ENCODE data around the gene MORC2.
A peak's percentile ranks its signal among the peaks of the same experiment; 100 is the strongest.

MORC2 gene

DNA sequence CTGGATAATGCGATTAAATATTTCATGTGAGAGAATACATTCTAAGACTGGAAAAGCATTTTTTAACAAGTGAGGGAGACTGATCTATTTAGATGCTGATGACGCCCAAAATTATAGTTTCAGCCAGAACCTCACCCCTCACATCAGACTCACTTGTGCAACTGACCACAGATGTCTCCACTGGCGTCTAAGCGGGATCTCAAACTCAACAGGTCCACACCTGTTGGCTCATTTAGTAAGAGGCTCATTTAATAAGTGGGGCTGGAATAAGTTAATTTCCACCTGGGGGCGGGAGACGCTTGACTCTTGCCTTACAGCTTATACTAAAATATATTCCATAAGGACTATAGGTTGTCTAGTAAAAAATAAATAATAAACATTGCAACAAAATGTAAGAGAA, 47.5 kb downstream of the MORC2 start:
- no peak for DNase-seq (ENCODE audit: low spot score)

DNA sequence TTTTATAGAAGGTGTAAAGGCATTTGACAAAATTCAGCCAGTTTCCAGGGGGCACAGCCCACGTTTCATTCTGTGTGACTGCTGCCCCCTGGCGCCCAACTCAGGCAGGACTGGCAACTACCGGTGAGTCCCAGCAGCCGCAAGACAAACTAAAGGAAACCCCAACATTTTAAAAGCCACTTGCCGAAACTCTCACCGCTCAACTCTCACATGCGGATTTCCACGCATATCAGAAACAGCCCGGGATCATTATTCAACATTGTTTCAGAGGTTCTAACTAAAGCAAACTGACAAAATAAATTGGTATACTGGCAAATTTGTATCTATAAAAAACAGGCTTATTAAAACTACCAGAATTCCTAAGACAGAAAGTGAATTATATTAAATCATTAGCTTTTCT, 48.2 kb downstream of the MORC2 start:
- DNase-seq (ENCODE audit: low spot score): peak; percentile 77

DNA sequence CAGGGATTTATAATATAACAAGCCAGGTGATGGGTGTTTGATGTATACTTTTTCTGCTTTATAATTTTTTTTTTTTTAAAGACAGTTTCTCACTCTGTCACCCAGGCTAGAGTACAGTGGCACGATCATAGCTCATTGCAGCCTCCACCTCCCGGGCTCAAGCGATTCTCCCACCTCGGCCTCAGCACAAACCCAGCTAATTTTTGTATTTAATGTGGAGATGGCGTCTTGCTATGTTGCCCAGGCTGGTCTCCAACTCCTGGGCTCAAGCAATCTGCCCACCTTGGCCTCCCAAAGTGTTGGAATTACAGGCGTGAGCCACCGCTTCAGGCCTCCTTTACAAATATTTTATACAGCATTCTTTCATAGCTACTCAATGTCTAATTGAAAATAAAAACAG, 48.6 kb downstream of the MORC2 start:
- no peak for DNase-seq (ENCODE audit: low spot score)

DNA sequence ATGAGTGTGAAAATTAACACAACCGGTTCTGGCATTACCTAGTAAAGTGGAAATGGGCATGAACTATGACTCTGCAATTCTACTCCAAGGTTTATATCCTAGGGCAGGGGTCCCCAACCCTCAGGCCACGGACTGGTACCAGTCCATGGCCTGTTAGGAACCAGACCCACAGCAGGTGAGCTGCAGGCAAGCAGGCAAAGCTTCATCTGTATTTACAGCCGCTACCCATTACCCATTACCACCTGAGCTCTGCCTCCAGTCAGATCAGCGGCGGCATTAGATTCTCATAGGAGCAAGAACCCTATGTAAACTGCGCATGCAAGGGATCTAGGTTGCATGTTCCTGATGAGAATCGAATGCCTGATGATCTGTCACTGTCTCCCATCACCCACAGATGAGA, 49.8 kb downstream of the MORC2 start:
- no peak for DNase-seq (ENCODE audit: low spot score)

DNA sequence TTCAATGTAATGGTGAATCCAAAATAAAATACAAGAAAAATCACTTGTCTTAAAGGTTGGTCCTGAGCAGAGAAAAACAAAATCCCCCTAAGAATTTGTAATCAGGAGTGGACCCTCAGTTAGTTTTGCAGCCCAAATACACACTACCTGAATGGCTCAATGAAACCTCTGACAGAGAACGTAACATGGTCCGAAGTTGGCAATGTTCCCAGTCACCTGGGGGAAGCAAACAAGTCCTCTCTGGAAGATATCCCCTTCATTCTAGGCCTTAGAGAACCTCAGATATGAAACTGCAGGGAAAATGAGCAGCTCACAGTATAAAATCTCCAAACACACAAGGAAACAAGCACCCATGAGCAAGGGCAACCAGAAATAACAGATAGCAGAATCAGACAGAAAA, 58.2 kb downstream of the MORC2 start:
- DNase-seq (ENCODE audit: low spot score): no peak

DNA sequence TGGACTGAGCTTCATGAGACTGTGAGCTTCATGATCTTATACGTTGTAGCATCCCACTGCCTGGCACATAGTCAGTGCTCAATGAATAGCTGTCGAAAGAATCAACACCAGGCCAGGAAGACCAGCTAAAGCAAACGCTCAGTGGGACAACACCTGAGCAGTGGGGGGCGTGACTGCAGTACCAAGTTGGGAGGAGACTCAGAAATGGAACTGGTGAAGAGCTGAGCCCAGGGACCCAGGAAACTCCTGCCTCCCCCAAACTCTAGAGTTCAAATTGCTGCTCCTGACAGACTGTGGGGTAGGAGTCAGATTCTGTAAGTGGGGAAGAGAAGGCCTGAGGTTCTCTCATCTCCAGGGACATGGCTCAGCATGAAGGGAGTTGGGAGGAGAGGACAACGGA, 59.3 kb downstream of the MORC2 start:
- no peak for DNase-seq (ENCODE audit: low spot score)

DNA sequence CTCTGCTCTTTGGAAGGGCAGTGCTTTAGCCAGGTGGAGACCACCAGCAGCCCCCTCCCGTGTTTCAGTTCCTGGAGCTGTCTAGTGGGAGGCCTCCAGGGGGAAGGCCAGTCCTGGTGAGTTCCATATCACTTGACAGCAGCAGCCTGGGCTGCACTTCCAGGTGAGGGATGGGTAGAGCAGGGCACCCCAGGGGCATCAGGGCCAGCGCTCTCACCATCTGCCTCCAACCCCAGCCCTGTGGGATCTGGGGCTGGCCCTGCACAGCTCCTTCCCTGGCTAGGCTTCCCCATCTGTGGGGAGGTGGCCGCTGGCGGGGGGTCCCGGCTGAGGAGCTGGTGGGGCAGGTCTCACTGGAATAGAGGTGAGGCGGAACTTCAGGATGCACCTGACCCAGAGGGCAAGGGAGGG, 60.5 kb downstream of the MORC2 start:
- no peak for DNase-seq (ENCODE audit: low spot score)

DNA sequence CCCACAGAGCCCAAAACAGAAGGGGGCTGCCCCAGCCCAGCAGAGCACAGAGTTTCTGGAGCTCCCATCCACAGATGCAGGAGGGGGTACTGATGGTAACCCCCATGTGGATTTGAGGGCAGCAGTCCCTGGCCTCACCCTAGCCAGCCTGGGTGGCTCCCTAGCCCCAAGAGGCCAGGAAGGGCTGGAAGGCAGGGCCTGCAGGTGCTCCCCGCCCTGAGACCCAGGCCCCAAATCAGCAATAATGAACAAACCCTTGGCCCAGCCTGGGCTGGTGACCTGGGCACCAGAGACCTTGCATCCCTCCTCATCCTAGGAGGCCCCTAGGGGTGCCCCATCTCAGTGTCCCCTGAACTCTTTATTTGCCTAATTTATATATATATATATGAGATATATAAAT, 61.6 kb downstream of the MORC2 start:
- no peak for DNase-seq (ENCODE audit: low spot score)

DNA sequence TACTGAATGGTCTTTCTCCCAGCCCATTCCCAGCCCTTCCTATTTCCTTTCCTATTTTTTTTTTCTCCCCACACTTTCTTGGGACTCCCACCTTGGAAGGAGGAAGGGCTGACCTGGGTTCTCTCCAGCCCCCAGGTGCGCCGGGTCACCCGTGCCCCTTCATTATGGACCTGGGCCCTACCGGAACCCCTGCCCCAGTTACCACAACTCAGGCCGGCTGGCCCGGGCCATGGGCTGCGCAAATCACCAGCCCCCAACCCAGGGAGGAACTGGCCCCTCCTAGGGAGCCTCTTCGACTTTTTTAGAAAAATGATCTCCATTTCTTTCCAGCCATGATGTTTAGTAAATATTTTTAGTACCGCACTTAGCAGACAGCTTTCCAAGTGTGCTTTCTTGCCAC, 62.2 kb downstream of the MORC2 start:
- DNase-seq (ENCODE audit: low spot score): no peak

DNA sequence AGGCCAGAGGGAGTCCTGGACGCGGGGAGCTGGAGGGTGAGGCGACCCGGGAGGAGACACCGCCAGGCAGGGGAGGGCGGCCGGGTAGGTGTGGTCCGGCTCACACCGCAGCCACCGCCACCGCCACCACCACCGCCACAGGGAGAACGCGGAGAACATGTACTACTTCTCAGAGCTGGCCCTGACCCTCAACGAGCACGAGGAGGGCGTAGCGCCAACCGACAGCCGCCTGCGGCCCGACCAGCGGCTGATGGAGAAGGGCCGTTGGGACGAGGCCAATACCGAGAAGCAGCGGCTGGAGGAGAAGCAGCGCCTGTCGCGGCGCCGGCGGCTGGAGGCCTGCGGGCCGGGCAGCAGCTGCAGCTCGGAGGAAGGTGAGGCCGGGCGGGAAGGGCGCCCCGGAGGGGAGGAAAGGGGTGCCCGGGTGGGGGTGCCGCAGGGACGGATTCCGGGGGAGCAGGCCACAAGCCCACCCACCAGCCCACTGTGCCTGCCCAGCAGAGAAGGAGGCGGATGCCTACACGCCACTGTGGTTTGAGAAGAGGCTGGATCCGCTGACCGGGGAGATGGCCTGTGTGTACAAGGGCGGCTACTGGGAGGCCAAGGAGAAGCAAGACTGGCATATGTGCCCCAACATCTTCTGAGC, 62.8 kb downstream of the MORC2 start:
- no peak for DNase-seq (ENCODE audit: low spot score)

DNA sequence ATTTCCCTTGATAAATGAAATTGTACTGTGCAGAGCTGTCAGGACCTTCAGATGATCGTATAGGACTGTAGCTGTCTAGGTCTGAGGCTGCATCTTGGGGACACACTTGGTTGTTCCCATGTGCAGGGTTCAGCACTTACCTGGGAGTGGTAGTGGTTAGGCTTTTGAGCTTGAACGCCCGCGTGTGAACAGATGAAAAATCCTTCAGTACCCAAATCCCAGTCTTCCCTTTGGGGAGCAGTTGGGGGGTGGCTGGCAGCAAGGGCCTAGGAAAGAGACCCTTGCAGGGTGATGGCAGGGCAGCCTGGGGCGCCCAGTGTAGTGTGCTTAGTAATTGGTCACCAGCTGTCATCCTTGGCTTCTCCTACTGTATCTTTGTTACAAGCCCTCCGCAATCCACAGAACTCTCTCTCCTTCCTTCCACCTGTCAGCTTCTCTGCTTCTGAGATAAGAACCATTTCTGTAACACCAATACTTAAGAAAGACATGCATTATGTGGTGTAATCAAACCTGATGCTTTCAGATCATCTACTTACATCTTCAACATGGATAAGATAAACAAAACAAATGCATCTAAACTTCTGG, 64.6 kb downstream of the MORC2 start:
- DNase-seq (ENCODE audit: low spot score): no peak

DNA sequence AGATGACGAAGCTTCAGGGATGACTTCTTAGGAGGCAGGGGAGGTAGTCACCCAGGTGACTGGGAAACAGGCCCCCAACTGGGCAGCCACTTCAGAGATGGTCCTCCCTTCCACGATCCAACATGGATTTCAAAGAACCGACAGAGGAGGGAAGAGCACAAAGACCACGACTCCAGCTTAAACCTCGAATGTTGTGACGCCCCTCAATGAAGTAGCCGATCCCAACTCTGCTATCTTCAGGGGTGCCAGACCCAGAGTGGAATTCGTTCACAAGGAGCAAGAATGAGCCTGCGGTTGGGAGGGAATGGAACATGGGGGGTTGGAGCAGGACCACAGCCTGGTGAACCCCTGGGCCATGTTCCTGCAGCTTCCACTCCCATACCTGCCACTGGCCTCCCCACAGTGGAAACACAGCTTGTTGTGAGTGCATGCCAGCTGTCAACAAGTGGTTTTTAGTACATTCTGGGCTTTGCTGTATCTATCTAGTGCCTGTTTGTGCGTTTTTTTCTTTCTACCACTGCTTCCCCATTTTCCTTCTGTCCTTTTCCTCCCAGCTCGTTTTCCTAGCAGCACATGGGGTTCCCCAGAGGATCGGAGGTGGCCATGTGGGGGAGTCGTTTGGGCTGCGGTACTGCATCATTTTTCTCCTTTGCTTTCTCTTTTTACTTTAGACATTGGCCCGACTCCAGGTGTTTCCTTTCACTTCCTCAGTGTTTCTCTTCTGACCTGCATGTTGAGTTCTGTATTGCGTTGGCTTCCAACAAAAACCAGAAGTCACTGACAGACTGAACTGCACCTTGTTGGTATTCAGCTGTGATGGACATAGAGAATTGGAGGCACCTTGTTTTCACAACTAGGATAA, 65.8 kb downstream of the MORC2 start:
- no peak for DNase-seq (ENCODE audit: low spot score)

DNA sequence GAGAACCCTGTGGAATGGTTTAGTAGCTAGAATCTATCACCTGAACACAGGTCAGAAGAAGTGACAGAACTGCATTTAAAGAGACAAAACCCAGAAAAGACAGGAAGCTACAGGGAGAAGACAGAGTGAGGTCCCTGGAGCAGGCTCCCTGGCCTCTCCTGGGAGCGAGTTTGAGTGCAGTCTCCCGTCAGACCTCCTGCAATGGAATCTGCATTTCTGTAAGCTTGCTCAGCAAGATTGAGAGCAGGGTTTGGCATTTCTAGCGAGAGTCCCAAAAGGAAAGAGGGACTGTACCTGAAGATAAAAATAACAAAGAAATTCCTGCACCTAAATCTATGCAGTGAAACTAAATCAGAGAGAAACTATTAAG, 74.2 kb downstream of the MORC2 start:
- no peak for DNase-seq (ENCODE audit: low spot score)

DNA sequence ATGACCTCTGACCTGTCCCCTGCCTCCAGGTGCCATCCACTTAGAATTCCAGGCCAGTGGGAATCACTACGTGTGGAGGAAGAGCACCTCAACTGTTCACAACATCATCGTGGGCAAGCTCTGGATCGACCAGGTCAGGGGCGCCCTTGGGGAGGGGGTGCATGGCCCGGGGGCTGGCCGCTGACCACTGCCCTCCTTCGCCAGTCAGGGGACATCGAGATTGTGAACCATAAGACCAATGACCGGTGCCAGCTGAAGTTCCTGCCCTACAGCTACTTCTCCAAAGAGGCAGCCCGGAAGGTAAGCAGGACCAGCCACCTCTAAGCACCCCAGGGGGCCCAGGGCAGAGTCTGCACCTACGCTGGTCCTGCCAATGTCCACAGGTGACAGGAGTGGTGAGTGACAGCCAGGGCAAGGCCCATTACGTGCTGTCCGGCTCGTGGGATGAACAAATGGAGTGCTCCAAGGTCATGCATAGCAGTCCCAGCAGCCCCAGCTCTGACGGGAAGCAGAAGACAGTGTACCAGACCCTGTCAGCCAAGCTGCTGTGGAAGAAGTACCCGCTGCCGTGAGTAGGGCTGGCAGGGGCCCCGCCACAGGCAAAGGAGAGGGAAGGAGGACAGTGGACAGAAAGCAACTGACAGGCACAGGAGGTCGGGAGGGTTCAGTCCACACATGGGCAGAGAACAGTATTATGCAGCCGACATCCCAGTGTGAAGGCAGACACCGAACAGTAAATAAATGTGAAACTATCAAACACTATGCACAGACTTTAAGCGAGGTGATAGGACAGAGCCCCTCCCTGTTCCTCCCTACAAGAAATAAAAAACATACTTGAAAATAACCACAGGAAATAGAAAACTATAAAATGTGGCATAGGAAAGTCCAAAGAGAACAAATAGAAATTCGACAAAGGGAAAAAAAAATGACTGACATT, 74.9 kb downstream of the MORC2 start:
- no peak for DNase-seq (ENCODE audit: low spot score)

DNA sequence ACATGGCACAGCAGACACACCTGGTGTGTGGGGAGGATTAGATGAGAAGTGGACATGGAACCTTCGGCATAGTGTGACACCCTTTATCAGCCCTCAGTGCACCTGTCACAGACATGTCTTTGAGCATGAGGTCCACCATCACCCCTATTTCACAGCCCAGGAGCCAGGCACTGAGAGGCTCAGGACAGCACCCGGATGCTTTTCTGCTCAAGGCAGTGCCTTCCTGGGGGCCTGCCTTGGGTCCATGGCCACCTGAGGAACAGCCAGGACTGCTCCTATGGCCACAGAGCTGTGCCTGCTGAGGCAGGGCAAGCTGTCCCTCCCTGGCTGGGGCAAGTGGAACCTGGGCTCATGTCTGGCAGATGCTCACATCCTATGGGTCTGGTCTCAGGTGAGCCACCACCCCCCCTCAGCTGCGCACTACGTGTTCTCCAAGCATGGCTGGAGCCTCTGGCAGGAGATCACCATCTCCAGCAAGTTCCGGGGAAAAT, 75.8 kb downstream of the MORC2 start:
- no peak for DNase-seq (ENCODE audit: low spot score)

DNA sequence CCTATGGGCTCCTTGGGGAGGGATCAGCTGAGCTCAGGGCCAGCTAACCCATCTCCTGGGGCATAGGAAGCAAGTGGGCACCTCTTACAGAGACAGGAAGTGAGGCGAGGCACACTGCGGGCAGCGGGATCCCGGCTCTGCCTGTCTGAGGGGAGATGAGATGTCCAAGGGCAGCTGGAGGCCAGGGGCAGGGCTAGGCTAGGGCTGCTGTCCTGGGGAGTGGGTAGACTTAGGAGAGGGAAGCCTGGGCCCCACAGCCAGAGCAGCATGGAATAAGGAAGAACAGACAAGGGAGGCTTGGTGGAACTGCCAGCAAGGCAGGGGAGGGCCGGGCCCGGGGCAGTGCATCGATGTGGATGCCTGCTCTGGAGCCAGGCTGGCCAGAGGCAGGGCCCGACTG, 76.3 kb downstream of the MORC2 start:
- no peak for DNase-seq (ENCODE audit: low spot score)

DNA sequence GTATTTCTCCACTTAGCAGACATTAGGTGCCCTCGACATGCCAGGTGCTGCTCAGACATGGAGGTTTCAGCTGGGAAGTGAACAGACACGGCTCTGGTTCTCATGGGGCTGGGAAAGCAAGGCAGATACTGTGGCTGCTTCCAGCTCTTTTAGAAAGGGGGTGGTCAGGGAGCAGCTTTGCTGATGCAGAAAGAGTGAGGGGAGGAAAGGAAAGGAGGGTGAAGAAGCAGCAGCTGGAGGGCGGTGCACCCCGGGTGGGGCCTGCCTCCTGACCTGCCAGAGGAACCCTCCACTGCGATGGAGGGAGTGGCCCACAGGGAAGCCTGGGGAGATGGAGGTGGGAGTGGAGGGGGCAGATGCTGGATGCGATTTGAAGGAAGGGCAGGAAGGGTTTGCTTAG, 76.8 kb downstream of the MORC2 start:
- no peak for DNase-seq (ENCODE audit: low spot score)

DNA sequence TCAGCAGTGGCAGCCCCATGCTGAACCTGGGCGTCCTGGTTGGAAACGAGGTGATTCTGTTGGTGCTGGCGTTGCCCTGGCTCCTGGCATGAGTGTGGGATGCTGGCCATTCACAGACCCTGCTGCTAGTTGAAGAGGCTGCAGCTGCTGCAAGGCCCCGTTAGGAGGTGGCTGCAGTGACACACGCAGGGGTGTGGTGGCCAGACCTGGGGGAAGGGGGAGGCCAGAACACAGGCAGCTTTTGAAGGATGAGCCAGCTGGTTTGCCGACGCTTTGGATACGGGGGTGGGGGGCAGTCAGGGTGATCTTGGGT, 77.2 kb downstream of the MORC2 start:
- DNase-seq (ENCODE audit: low spot score): no peak

DNA sequence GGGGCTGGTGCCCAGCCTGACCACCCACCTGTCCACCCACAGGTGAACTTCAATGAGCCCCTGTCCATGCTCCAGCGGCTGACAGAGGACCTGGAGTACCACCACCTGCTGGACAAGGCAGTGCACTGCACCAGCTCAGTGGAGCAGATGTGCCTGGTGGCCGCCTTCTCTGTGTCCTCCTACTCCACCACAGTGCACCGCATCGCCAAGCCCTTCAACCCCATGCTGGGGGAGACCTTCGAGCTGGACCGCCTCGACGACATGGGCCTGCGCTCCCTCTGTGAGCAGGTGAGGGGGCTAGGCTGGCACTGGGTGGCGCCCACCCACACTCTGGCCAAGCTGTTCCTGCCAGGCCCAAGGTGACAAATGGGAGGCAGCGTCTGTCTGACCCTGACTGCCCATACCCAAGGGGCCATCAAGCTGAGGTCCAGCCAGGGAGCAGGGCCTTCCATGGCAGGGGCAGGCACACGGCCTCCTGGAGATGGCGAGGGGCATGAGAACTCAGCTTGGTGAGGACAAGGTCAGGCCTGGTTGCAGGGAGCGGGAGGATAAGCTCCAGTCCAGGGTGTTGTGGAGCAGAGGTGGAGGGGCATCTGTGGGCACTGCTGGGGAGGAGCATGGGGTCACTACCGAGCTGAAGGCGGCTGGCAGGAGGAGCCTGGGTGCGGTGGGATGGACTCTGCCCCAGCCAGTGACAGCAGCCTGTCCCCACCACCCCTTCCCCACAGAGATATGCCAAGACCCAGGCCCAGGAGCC, 77.7 kb downstream of the MORC2 start:
- DNase-seq (ENCODE audit: low spot score): peak; percentile 17

DNA sequence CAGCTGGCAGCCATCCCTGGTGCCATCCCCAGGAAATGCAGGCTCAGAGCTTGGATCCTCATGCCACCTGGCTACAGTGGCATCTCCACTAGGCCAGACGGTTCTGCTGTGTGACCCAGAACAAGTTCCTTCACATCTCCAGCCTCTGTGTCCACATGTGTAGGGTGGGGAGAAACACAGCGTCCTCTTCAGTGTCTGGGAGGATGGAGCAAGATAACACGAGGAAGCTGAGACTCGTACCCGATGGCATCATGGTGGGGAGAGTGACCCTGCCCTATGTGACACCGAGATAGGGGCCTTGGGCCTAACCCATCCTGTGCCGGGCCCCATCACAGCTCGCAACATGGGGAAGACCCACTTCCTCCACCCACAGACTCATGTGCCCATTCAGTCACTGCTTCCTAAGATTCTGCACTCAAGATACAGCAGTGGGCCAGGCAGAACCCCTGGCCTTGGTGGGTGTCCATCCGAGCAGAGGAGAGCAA, 78.5 kb downstream of the MORC2 start:
- no peak for DNase-seq (ENCODE audit: low spot score)

DNA sequence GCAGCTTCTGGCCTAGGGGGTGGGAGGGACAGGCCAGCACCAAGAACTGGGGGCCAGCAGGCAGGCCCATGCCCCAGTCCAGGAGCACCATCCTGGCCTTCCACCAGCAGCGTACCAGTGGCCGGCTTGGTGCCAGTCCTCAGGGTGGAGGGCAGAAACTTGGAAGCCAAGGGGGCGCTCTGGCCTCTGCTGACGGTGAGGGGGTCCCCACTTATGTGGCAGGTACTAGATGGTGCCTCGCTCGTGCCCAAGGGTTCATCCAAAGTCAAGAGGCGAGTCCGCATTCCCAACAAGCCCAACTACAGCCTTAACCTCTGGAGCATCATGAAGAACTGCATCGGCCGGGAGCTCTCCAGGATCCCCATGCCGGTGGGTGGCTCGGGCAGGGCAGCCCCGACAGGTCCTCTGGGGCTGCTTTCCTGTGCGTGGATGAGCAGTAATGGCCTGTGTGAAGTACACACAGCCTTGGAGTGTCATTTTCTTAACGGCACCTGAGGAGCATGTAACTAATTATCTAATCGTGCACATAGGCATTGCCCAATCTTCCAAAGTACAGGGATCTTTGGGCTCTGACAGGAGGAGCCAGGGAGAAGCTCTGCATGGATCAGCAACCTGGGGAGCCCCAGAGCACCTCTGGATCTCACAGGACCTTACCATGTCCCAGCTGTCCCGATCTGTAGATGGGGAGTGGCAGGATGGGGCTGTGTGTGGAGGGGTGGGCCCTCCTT, 79.1 kb downstream of the MORC2 start:
- no peak for DNase-seq (ENCODE audit: low spot score)

Measured in activated CD4-positive, alpha-beta T cell treated with anti-CD3 and anti-CD28 coated beads, Interleukin-2, Interleukin-4, amounts not matched to agents 100 ng/mL and 50 ng/mL, durations not matched to agents 16 hours and 8 hours (primary cell).